ENCODE data around the gene PAQR7. TPM values are rescaled to one million over a fixed set of nuclear protein-coding genes. Genes with fewer than 3 reads are reported as not detected.

Gene PAQR7, protein sequence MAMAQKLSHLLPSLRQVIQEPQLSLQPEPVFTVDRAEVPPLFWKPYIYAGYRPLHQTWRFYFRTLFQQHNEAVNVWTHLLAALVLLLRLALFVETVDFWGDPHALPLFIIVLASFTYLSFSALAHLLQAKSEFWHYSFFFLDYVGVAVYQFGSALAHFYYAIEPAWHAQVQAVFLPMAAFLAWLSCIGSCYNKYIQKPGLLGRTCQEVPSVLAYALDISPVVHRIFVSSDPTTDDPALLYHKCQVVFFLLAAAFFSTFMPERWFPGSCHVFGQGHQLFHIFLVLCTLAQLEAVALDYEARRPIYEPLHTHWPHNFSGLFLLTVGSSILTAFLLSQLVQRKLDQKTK
- total RNA-seq, result 5.1 TPM

GRCh38 chr1:25875154-25875855, at the start of gene PAQR7:
PAQR7 (minus strand) TSS chr1:25875708; CDS start chr1:25863839, 11,869 bp downstream.
- ATAC-seq, result peak; percentile 73
- peak; percentile 91 for DNase-seq (ENCODE audit: low spot score)

DNA sequence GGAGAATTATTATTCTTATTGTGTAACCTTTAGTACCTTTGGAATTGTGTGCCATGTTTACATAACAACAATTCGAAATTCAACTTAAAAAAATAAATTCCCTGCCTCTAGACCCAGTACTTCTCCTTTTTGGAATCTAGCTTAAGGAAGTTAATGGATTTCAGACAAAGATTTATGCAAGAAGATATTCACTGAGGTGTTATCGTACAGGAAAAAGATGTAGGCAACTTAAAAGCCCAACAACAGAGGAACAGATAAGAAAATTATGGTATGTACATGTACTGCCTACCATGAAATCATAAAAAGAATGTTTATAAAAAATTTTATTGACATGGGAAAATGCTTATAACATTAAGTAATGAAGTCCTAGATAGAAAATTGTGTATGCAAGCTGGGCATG, 48.9 kb upstream of the PAQR7 start:
- no peak for ATAC-seq
- no peak for DNase-seq (ENCODE audit: low spot score)

GRCh38 chr1:25922971-25923552, 47.6 kb upstream of the PAQR7 start:
- DNase-seq (ENCODE audit: low spot score) (peak; percentile 49), ATAC-seq (peak; percentile 74)

DNA sequence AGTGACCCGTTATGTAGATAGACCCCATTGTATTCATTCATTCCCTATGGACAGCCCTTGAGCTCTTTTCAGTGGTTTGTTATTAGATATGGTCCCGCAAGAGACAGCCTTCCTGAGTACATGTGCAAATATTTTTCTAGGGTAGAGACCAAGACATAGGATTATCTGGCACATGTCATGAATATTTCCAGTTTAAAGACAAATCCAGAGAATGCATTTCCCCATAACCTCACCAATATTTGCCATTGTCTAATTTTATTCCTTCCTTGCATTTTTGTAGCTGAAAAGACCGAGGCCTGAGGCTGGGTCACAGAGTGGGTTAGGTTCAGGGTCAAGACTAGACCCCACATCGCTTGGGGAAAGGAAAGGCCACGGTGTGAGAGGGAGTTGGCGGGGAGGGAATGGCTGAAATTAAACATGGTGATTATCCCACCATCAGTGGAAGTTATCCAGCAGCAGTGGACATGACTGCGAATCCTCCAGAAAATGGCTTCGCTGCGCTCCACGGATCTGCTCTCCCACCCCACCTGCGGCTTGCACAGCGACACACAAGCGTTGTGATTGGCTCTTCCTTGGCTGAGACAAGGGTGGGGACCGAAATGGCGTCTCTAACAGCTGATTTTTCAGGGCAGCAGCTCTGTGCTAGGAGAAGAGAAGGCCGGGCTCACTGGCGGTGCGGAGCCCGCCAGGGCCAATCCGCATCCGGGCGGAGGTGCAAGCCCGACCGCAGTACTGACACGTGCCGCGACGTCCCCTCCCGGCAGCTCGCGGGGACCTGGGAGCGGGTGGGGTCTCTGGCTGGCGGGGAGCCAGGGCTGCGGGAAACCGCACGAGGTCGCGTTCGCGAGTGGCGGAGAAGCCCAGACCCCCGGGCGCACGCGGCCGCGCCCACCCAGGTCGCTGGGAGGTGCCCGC, 46.8 kb upstream of the PAQR7 start:
- DNase-seq (ENCODE audit: low spot score) (no peak), ATAC-seq (peak; percentile 55)

- ATAC-seq (no peak), DNase-seq (ENCODE audit: low spot score) (no peak)
Observed at GRCh38 chr1:25918615-25919014, 43.1 kb upstream of the PAQR7 start.

GRCh38 chr1:25917996-25918395, 42.5 kb upstream of the PAQR7 start:
- DNase-seq (ENCODE audit: low spot score) (no peak), ATAC-seq (no peak)

- no peak for DNase-seq (ENCODE audit: low spot score)
- ATAC-seq, result no peak
Observed at GRCh38 chr1:25916460-25916859, 41.0 kb upstream of the PAQR7 start.

- DNase-seq (ENCODE audit: low spot score) (no peak), ATAC-seq (no peak)
Observed at GRCh38 chr1:25914074-25914995, 38.8 kb upstream of the PAQR7 start.

DNA sequence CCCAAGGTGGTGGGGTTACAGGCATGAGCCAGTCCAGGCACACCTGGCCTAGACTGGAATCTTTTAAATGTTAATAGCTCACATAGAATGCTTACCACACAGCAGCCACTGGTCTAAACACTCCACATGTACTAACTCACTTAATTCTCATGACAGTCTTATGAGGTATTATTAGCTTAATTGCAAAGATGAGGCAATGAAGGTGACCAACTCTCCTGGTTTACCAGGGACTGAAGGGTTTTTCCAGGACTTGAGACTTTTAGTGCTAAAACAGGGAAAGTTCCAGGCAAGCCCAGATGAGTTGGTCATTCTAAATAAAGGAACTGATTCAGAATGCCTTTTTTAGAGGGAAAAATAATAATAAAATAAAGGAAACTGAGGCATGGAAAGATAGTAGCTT, 37.7 kb upstream of the PAQR7 start:
- DNase-seq (ENCODE audit: low spot score) (no peak), ATAC-seq (no peak)

GRCh38 chr1:25912076-25912831, 36.7 kb upstream of the PAQR7 start:
- DNase-seq (ENCODE audit: low spot score), result no peak
- no peak for ATAC-seq

DNA sequence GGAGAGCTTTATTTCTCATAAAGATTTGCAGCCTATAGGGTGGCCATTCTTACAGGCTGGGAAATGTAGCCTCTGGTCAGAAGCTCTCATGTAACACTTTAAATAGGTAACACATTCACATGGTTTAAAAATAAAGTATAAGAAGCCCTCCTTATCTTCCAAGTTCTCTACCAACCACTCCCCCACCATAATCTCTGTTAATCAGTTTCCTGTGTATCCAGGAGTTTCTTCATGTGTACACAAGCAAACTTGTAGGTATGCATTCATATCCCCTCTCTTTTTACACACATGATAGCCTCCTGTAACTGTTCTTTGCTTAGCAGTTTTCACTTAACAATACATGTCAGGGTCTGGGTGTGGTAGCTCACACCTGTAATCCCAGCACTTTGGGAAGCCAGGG, 35.7 kb upstream of the PAQR7 start:
- no peak for ATAC-seq
- DNase-seq (ENCODE audit: low spot score), result no peak

- no peak for DNase-seq (ENCODE audit: low spot score)
- ATAC-seq, result no peak
Observed at GRCh38 chr1:25909040-25909439, 33.5 kb upstream of the PAQR7 start.

DNA sequence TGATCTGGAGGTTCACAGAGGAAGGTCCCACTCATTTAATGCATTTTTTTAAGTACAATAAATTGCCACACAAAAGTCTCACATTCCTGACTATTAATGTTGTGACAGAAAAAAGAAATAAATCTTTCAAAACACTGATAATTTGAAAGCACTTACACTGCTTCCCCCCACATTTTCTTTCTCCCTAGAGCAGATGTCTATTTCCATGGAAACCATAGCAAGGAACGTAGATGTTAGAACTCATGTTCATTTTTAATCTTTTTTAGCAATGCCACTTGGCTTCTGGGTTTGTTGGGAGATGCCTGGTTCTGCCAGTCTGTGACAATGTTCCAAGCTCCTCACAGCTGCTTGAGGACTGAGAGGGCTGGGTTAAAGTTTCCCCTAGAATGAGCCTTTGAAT, 32.7 kb upstream of the PAQR7 start:
- DNase-seq (ENCODE audit: low spot score), result no peak
- no peak for ATAC-seq

GRCh38 chr1:25907601-25908000, 32.1 kb upstream of the PAQR7 start:
- no peak for ATAC-seq
- DNase-seq (ENCODE audit: low spot score), result no peak

DNA sequence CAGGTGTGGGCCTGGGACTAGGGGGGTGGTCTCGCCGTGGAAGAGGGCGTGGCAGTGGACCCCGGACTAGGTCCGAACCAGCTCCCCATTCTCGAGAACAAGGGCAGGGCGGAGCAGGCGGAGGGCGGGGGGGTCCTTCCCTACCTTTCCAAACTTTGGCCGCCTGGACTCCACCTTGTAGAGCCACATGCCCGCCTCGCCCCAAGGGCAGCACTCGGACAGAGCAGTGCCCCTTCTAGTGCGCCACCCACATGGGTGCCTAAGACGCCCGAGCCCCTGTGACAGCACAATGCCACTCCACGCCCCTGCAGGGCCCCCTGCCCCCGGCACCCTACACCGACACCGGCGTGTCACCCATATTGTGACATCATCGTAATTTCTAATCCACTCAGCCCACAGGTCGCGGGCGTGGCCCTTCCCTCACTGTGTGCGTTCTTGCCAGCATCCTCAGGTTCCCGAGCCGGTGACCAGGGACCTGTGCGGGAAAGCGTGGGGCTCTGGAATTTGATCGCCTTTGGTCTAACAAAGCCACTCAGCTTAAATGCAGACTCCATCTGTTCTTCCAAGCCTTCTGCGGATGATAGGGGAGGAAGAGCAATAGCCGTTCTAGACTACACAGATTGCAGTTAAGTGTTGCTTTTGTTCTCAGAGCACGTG, 31.3 kb upstream of the PAQR7 start:
- peak; percentile 2 for ATAC-seq
- no peak for DNase-seq (ENCODE audit: low spot score)

DNA sequence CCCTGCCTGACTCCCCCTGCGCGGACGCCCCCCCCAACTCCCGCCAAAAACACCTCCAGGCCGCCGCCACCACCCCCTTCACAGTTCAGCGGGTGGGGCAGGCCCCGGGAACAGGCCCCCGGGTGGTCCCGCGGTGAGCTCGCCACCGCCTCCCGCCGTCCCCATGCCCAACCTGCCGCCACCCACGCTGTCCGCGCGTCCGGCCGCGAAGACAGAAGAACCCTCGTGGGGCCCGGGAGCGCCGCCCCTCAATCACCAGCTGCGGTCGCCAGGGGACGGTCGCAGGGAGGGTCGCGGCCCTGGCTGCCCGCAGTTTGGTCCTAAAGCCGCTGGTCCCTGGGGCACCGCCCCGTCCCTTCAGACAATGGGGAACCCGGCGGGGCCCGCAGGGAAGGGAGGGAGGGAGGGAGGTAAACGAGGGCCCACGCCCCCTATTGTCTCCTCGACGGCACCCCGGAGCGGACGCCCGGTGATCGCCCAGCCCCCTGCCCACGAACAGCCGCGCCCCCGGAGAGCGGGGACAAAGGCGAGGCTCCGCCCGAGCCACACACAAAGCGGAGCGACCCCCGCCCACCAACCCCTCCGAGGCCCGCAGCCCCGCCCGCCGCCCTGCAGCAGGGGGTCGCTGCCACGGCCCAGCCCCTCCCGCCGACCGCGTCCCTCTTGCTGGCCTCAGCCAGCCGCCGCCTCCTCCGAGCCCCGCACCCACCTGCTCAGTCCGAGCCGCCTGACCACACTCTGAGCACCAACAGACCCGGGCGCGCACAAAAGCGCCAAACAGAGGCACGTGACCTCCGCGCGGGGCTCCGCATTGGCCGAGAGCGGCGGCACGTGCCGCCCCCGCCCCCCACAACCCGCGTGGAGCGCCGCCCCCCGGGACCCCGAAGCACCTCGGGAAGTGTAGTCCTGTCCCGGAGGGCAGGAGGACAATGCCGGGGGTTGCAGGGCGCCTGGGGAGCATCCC, 30.5 kb upstream of the PAQR7 start, which contains the start of gene STMN1:
TSS of gene STMN1 (minus strand) at position 740 of the 964 bp plus-strand sequence. CDS start 1,743 bp downstream, outside the sequence.
- peak; percentile 87 for ATAC-seq
- peak; percentile 88 for DNase-seq (ENCODE audit: low spot score)

DNA sequence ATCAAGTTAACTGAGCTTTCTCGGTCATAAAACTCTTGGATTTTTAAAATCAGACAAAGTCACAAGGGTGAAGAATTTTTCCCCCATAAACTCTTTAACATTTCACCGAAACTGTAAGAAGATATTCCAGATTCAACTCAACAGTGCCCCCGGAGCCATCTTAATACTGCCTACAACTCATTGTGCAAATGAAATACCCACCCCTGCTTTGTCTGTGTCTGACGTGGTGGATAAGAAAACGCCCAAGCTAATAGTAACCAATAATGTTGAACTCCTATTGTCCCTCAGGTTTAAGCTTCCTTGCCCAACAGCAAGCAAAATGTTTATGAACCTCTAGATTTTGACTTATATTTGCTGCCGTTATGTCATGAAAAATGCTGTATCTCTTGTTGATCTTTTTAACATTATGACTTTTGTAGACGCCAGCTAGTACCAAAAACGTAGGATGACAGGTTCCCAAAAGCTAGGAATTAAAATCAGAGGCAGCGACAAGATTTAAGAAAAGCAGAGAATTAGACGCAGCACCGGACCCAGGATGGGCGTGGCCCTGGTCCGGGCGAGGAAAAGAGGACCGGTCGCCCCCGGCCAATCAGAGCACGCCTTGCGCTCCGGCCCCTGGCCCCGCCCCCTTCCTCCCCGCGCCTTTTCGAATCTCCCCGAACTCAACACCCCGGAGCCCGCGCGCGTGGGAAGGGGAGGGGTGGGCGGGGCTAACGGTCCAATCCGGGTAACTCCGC, 29.6 kb upstream of the PAQR7 start:
- DNase-seq (ENCODE audit: low spot score), result peak; percentile 92
- ATAC-seq, result peak; percentile 94
